ENCODE measurements around the gene ZNF662.
"Not testable (repeated sequence)": the region's sequence is repeated elsewhere in the genome, so short reads cannot be mapped to it uniquely, and the experiment has no call there.

The ZNF662 gene

DNA sequence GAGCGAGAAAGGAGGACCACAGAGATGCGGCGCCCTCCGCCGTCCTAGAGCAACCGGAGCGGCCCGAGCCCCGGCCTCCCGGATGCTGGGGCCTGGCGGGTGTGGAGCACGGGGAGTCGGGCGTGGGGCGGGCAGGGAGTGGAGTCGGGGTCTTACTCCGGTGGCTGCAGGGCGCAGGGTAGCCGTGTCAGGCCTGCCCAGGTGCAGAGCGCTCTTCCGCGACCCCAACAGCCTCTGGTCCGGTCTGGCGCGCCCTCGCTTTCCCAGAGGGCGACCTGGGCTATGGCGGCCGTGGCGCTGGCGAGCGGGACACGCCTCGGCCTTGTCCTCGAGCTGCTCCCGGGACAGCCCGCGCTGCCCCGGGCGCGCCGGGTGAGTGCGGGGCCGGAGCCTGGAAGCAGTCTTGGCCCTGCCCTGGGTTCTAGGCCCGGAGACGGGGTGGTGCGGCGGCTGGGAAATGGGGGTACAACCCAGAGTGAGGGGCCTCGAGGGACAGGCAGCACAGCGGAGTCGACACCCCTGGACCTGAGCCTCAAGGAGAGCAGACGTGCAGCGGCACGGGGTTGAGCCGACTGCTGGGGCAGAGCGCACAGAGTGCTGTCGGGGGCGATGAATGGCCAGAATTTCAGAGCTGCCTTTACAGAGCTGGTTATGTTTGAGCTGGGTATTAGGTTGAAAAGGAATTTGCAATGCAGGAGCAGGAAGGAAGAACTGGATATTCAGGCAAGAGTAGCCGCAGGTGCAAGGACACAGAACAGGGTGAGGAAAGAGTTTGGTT, at the start of gene ZNF662:
ZNF662 (plus strand) TSS at position 73 of the 778 bp plus-strand sequence. CDS start 1,973 bp downstream, outside the sequence.
- peak; percentile 36 for DNase-seq

DNA sequence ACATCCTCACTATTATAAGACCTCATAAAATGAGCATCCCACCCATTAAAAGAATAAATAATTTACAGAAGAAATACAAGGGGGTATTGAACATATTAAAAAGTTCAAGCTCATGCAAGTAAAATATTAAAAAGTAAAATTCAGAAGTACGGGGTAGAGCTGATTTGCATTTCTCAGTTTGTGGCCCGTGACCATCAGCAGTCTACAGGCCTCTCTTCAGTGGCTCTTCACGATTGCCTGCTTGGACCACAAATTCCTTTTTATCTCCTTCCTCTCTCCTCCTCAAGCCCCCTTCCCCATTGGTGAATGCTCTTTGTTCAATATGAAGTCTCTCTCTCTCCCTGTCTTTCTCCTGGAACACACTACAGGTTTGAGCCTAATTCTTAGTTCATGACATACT, 49.4 kb upstream of the ZNF662 start:
- DNase-seq: no peak

DNA sequence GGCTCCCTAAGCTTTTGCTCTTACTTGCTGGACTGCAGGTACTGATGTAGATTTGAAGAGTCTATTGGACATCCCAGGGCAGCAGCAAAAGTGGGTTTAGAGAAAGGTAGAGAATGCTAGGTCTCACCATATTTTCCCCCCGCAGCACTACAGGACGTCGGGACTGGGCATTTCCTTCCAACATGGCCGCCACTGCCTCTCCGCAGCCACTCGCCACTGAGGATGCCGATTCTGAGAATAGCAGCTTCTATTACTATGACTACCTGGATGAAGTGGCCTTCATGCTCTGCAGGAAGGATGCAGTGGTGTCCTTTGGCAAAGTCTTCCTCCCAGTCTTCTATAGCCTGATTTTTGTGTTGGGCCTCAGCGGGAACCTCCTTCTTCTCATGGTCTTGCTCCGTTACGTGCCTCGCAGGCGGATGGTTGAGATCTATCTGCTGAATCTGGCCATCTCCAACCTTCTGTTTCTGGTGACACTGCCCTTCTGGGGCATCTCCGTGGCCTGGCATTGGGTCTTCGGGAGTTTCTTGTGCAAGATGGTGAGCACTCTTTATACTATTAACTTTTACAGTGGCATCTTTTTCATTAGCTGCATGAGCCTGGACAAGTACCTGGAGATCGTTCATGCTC, 41.5 kb upstream of the ZNF662 start:
- no peak for DNase-seq

DNA sequence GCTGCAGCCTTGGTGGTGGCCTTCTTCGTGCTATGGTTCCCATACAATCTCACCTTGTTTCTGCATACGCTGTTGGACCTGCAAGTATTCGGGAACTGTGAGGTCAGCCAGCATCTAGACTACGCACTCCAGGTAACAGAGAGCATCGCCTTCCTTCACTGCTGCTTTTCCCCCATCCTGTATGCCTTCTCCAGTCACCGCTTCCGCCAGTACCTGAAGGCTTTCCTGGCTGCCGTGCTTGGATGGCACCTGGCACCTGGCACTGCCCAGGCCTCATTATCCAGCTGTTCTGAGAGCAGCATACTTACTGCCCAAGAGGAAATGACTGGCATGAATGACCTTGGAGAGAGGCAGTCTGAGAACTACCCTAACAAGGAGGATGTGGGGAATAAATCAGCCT, 40.7 kb upstream of the ZNF662 start:
- DNase-seq: no peak

DNA sequence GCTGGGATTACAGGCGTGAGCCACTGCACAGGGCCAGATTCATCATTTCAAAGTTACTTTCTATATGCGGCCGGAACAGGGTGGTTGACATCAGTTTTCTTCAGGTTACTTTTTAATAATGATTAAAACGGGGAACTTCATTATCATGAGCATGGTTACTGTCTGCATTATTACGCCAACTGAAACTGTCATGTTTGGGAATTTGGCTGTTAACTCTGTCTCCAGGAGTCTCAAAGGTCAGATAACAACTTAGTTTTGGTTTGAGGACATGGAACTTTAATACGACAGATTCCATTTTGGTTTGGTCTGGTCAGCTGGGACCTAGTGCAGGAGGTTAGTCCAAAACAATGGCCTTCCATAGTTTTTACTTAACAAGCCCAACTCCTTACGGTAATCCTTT, 38.8 kb upstream of the ZNF662 start:
- no peak for DNase-seq

DNA sequence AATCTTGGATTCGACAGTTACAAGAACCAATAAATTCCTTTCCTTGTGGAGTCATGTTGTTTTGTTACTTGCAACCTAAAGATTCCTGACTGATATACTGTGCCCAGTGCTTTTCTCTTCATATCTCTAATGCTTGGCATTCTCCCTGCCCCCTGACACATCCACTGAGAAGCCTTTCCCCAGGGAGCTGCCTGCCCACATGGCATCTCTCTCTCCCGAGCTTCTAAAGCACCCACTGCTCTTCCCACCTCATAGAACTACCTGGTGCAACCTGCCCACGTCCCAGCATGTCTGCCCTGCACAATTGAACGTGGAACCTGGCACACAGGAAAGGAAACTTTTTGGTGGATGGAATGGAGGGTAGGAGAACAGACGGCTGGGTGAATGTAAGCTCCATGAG, 37.1 kb upstream of the ZNF662 start:
- DNase-seq: no peak

DNA sequence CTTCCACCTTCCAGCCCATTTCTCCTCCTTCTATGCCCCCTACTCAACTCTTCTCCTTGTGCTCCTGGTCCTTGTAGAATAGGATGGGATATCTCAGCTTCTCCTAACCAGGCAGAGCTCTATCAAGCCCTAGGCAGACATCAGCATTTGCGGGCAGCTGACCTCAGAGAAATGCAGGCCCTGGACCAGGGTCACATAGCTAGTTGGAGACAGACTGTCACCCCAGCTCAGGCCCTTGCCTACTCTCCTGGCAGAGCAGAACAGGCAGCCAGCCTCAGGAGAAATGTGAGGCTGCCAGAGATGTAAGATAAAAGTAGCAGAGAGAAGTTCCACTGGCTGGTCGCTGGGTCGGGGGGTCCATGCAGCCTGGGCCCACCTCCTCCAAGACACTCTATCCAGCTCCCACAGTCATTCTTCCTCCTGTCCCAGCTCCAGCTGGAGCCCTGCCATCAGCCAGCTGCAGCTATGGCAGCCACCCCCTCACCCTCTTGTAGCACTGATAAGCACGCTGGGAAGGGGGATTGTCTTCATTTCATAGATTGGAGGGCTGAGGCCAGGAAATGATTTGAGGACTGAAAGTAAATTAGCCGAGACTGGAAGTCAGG, 34.2 kb upstream of the ZNF662 start:
- no peak for DNase-seq

DNA sequence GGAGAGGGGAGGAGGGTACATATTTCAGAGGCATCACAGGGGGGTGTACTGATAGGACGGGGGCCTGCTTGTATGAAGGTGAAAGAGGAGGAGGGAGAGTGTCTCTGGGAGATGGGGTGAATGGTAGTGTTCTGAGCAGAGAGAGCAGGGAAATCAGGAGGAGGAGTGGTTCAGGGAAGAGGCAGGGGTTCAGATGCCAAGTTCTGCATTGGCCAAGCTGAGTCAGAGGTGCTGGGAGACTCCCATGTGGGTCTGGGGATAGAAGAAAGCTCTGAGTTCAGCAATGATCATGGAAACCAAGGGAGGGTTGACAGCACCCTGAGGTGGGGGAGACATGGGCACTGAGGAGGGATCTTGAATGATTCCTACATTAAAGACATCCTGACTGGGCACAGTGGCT, 33.2 kb upstream of the ZNF662 start:
- no peak for DNase-seq

DNA sequence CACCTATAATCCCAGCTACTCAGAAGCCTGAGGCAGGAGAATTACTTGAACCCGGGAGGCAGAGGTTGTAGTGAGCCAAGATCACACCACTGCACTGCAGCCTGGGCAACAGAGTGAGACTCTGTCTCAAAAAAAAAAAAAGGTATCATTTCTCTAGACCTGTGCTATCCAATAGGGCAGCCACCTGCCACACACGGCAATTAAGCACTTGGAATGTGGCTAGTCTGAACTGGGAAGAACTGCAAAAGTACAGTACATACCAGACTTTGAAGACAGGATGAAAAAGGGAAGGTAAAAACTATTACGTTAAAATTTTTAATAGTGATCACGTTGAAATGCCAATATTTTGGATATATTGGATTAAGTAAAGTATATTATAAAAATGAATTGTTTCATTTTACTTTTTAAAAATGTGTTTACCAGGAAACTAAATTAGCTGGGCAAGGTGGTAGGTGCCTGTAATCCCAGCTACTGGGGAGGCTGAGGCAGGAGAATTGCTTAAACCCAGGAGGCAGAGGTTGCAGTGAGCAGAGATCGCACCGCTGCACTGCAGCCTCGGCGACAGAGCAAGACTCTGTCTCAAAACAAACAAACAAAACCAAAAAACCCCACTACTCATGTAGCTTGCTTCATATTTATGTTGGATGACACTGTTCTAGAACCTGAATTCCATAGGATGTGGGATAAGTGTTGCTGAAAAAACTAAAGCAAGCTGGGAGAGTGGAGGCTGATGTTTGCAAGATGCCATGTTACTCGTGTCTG, 32.5 kb upstream of the ZNF662 start:
- no peak for DNase-seq

DNA sequence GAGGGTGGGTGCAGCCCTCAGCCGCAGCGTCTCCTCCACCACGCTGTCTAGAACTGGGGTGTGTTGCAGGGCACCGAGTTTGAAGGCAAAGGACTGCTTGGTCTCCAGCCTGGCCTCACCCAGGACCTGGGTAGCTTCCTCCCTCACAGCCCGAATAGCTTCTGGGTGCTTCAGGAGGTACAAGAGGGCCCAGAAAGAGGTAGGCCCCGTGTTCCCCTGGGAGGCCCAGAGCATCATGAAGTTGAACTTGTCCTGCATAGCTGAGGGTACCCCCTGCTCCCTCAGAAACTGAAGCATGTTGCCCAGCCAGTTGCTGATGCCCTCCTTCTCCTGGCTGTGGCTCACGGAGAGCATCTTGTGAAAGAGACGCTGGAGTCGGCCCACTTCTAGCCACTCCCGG, 31.2 kb upstream of the ZNF662 start:
- no peak for DNase-seq

DNA sequence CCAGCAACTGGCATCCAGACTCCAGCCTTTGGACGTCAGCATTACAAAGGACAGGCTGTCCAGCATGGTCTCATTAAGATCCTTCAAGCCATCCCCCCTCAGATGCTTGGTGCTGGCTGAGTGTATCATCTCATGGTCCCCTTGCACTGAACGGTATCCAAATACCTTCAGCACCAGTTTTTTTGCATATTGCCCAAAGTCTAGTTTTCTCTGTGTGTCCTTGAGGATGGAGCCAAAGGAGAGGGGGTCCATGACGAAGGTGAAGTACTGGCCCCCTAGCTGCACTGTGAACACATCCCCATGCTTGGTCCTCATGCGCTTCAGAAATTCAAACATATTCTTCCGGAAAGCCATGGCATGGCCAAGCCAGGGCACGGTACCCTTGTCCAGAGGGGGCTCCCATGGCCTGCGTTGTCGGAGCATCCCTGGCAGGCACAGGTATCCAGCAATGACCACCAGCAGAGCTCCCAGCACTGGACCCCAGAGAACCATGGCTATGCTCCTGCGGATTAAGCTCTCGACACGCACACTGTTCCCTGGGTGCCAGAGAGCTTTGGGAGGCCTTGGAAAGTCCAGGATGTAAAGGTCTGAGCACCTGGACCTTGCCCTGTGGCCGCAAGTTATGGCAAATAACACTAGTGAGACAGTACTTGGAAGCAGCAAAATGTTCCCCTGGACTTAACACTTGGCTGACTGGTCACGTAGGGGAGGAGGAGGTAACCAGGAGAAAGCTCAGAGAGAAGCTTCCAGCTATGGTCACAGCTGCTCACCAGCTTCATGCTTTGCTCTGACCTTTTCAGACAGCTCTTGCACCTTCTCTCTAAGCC, 30.4 kb upstream of the ZNF662 start, which contains the start of gene CYP8B1:
CYP8B1 (minus strand) TSS at position 555 of the 827 bp plus-strand sequence; CDS start at position 492, 63 bp downstream.
- DNase-seq: no peak

DNA sequence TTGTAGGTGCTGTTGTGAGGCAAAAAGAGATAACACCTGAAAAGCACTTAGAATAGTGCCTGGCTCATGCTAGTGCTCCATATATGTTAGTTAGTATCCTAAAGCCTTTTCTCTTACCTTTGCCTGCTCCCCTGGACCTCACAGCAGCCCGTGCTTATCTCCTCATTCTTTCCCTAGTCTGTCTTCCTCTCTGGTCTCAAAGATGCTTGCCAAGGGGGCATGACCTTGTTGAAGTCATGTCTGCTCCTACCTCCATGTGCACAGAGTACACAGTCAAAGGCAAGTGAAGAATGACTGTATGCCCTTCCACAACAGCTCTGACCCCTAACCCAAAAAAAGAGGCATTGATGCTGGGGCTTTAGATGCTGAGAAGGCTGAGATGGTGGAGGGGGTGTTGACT, 29.5 kb upstream of the ZNF662 start:
- no peak for DNase-seq

DNA sequence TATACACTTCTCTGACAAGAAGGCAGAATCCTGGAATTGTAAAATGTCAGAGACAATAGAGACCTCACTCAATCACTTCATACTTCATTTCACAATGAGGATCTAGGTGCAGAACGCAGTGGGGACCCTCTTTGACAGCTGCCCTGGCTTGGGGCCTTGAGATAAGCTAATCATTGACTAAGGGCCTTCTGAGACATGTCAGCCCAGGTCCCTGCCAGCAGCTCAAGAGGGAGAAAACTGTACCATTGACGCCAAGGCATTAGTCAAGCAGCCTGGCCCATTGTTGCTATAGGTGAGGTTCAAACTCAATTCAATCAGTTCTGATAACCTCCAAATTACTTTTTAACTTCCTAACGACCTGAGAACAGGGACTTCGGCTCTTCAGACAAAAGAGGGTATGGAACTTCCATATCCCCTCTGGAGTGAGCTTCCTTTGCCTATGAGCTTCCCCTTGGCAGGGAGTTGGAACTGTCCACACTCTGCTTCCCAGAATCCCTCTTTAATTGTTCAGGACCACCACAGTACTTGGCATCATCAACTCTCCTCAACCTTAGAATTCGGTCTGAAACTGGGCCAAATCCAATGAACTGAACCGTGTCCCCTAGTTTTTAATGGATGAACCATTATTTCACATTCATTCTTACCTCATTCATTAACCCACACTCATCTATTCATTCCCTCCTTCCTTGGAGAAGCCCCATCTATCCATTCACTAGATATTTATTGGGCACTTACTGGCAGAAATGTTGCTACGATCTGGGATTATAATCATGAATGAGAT, 28.8 kb upstream of the ZNF662 start:
- no peak for DNase-seq

DNA sequence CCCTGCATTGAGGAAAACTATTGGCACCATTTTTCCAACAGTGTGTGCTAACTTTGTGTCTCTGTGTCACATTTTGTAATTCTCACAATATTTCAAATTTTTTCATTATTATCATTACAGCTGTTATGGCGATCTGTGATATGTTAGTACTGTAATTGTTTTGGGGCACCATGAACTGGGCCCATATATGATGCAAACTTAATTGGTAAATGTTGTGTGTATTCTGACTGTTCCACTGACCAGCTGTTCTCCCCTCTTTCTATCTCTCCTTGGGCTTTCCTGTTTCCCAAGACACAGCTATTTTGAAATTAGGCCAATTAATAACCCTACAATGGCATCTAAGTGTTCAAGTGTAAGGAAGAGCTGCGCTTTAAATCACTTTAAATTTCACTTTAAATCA, 28.1 kb upstream of the ZNF662 start:
- no peak for DNase-seq

DNA sequence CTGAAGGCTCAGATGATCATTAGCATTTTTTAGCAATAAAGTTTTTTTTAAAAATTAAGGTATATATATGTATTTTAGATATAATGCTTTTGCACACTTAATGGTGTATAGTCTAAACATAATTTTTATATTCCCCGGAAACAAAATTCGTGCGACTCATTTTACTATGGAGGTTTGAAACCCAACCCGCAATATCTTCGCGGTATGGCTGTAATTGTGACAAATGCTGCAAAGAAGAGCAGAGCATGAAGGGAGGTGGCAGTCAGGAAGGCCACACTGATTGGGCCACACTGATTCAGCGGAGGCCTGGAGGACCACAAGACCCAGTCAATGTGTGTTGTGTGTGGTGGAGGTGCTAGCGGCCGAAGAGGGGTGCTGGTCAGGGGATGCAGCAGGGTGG, 25.8 kb upstream of the ZNF662 start:
- no peak for DNase-seq

DNA sequence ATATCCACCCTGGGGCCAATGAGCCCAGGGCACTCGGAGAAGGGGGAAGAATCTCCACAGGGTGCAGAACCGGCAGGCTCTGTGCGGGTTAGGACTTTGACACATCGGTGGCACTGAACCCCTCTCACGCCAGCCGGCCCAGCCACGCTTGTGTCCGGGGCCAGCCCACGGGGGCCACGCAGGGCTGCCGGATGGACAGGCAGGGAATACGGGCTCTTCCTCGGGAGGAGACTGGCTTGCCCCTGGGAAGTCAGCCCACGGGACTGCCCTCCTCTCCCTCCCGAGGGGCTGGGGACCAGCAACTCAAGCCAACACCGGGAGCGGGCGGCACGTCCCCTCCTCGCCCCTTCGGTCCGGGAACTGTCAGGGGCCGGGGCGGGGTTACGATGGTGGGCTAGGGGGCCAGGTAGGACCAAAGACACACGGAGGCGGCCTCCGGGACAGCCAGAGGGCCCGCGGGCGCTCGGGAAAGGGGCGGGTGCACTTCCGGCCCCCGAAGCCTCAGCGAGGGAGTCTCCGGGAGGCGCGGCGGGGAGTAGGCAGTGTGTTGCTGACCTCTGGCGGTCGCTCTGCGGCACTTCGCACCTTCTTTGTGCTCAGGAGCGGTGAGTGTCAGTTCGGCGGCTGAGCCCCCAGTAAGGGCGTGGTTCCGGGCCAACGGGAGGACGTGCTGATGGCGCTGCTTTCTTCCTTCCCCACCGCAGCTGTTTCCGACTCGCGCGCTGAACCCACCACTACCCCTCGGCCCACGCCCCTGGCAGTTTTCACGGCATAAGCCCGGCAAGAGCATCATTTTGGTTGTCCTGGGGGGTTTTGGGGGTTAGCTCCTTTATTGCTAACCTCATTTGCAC, 25.1 kb upstream of the ZNF662 start:
- DNase-seq: peak; percentile 59

DNA sequence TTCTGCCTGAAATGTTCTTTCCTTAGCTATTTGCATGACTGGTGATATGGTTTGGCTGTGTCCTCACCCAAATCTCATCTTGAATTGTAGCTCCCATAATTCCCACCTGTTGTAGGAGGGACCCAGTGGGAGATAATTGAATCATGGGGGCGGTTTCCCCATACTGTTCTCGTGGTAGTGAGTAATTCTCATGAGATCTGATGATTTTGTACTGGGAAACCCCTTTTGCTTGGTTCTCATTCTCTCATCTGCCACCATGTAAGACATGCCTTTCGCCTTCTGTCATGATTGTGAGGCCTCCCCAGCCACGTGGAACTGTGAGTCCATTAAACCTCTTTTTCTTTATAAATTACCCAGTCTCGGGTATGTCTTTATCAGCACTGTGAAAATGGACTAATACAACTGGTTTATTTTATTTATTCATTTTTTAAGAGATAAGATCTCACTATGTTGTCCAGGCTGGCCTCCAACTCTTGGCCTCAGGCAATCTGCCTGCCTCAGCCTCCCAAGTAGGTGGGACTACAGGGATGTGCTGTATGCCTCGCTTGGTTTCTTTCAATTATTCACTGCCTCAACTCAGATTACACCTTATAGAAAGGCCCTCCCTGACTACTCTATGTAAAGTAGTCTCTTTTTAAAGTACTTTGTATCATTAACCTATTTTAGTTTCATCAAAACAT, 22.6 kb upstream of the ZNF662 start:
- DNase-seq: not testable (repeated sequence)

DNA sequence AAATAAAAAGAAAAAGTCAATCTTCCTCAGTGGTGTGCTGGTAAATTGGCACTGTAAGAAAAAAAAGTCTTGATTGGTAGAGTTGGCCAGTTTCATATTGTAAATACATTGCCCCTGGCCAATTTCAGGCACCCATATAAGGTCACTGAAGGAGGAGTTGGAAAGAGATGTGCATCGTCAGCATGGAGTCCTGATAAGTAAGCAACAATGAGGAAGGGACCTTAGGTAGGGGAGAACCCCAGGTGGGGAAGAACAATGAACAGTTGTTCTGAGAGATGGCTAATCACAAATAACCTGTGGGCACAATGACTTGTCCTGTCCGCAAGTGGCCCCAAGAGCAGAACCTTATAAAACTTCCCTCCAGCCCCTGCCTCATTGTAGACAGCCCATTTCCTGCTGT, 21.6 kb upstream of the ZNF662 start:
- no peak for DNase-seq

DNA sequence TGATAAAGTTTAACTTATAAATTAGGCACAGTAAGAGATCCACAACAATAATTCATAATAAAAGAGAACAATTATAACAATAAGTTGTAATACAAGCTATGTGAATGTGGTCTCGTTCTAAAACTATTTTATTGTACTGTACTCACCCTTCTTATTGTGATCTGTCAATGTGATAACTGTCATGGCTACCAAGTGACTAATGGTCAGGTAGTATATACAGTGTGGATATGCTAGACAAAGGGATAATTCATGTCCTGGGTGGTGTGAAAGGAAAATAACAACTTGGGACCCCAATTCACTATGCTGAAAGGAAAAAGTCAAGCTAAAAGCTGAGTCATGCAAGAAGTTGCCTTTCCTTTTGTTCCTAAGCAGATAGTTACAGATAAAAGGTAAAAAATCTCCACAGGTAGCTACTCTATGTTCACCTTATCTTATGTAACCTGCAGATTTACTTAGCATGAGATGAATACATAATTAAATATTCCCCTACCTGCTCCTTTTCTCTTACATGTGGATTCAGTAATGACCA, 19.6 kb upstream of the ZNF662 start:
- DNase-seq: no peak

DNA sequence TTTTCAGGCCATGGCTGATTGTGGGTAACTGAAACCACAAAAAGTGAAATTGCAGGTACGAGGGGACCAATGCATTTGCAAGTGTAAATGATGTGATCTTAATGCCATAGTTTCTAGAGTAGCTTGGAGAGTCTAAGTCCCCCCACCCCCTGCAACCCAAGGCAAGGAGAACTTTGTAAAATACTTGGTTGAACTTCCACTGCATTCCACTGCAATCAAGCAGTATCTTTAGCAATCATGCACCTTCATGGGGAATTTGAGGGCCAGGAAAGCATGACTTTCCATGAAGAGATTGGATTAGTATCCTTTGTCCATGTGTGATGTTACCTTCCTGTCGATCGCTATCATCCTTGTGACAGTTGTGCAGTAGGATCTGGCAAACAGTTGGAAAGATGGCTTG, 18.9 kb upstream of the ZNF662 start:
- no peak for DNase-seq
